Bronchial epithelial cell (primary cell): ENCODE data around the gene HTR3C. TPM values are rescaled to one million over a fixed set of nuclear protein-coding genes. Genes with fewer than 3 reads are reported as not detected.

Experiments used
- DNase-seq: peaks from one replicate; pipeline ENCODE4 v3.0.0-alpha.2; 2010; ENCODE audit warnings: low read depth
- FAIRE-seq: peaks from 2 replicates; lab custom pipeline; 2011; peaks lifted over from hg19 to GRCh38; lab: Jason Lieb, UNC
- H3K27me3 ChIP-seq: 2 replicates; pipeline ENCODE4 v1.5.1; 2011; ENCODE audit warnings: low read length; ENCODE audit not compliant: control insufficient read depth, insufficient read depth
- H3K36me3 ChIP-seq: 2 replicates; pipeline ENCODE4 v1.5.1; 2011; ENCODE audit warnings: low read length; ENCODE audit not compliant: control insufficient read depth, insufficient read depth
- H3K4me3 ChIP-seq: 2 replicates; pipeline ENCODE4 v1.5.1; 2011; ENCODE audit warnings: mild to moderate bottlenecking, low read depth, low read length, control low read depth
- total RNA-seq: library from RNA; depleted of rRNA; stranded (reverse); fragments of >200 nt; gene quantifications from 2 replicates; pipeline ENCODE4 v1.2.1, GENCODE V29; 2014
- TF ChIP-seq, protein P1 (sequence below): IDR thresholded peaks from 2 replicates; pipeline ENCODE4 v1.5.1; 2011; ENCODE audit warnings: mild to moderate bottlenecking, moderate library complexity, low read length, control low read depth, inconsistent platforms; ENCODE audit not compliant: insufficient read depth, severe bottlenecking

The HTR3C gene
- total RNA-seq, 1 donor from 2014 or later, result not detected

DNA sequence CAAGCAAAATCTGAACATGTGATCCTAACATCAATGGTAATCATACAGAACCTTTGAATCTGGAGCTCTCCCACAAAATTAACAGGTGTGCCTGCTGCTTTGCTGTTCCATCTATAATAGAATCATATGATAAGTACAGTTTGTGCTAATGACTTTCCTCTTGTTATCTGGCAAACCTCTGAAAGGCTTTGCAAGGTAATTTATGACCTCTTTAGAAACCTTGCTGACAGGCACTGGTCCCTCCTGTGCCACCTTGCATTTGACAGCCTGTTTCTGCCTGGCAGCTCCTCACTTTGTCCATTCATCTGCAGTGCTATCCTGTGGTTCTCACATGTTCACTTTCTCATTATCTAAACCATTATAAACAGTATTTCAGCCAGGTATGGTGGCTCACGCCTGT is 10.2 kb upstream of the HTR3C start:
- no peaks in the 10 kb centered on the region for H3K27me3 ChIP-seq
- no peak for FAIRE-seq
- no peaks in the 10 kb centered on the region for H3K36me3 ChIP-seq
- TF ChIP-seq, protein P1, sequence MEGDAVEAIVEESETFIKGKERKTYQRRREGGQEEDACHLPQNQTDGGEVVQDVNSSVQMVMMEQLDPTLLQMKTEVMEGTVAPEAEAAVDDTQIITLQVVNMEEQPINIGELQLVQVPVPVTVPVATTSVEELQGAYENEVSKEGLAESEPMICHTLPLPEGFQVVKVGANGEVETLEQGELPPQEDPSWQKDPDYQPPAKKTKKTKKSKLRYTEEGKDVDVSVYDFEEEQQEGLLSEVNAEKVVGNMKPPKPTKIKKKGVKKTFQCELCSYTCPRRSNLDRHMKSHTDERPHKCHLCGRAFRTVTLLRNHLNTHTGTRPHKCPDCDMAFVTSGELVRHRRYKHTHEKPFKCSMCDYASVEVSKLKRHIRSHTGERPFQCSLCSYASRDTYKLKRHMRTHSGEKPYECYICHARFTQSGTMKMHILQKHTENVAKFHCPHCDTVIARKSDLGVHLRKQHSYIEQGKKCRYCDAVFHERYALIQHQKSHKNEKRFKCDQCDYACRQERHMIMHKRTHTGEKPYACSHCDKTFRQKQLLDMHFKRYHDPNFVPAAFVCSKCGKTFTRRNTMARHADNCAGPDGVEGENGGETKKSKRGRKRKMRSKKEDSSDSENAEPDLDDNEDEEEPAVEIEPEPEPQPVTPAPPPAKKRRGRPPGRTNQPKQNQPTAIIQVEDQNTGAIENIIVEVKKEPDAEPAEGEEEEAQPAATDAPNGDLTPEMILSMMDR, result no peak
- H3K4me3 ChIP-seq, result no peak overlapping the region
- no peak for DNase-seq

DNA sequence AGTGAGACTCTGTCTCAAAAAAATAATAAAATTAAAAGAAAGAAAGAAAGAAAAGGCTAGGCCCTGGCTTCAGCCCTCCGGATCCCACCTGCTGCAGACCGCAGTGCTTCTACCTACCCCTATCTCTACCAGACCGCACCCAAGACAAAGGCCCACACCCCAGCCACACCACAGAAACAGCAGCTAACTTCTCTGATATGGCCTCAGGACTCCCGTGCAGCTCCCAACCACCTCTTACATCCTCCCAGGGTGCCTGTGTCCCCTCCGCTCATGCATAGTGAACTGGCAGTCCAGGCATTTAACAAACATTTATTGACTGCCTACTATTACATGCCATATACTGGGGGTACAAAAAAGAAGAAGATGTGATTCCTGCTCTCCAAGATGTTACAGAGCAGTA is 6.9 kb upstream of the HTR3C start:
- Histone ChIP-seq H3K36me3 (no peaks in the 10 kb centered on the region), H3K27me3 (no peaks in the 10 kb centered on the region), H3K4me3 (no peak overlapping the region)
- FAIRE-seq, result no peak
- no peak for DNase-seq
- TF ChIP-seq, protein P1, result no peak

DNA sequence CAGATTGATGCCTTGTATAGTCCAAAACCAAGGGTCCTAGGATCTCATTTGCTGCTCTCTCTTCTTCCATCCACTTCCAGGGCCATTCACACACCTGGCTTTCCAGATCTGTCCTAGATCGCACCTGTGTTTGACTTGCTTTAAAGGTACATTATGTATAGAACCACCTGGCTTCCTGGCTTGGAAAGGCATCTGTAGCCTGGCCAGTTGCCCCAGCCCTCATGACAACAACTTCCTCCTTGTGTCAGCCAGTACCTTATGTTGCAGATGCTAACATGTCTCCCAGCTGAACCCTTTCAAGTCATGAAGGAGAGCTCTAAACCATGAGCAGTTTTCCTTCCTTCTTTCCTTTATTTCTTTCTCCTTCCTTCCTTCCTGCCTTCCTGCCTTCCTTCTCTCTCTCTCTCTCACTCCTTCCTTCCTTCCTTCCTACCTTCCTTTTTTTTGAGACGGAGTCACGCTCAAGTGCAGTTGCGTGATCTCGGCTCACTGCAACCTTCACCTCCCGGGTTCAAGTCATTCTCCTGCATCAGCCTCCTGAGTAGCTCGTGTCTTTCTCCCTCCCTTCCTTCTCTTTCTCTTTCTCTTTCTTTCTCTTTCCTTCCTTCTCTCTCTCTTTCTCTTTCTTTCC is 2.5 kb upstream of the HTR3C start:
- peak; percentile 8 for DNase-seq
- TF ChIP-seq, protein P1, result no peak
- peaks cover 4% of the 10 kb centered on the region for H3K27me3 ChIP-seq
- H3K36me3 ChIP-seq, result no peaks in the 10 kb centered on the region
- H3K4me3 ChIP-seq, result no peak overlapping the region
- FAIRE-seq, result no peak

DNA sequence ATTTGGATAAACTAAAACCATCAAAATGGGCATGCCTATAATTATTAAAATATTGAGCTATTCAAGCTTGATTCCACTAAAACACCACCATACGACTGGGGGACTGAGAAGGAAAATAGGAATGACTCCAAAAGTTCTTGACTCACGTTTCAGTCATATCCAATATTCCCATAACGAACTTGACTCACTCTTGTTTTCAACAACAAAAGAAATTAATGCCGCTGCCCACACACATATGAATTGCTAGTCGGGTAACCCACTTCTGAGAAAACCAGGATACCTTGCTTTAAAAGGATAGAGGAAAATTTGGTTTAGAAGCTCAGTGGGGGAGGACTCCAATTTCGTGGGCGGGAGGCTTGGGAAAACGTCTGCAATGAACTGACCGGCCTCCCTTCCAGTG is 5.2 kb downstream of the HTR3C start:
- TF ChIP-seq, protein P1, result no peak
- no peak for FAIRE-seq

DNA sequence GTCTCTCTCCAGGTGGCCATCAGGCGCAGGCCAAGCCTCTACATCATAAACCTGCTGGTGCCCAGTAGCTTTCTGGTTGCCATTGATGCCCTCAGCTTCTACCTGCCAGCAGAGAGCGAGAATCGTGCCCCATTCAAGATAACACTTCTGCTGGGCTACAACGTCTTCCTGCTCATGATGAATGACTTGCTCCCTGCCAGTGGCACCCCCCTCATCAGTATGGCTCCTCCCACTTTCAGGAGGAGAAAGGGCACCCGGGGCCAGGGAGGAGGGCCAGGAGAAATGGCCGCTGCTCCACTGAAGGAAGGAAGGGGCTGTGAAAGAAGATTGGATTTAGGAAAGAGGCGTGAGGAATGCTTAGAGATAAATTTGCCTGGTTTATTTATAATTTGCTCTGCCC is 6.6 kb downstream of the HTR3C start:
- H3K36me3 ChIP-seq, result no peaks in the 10 kb centered on the region

More for the DNA sequence above, 5.2 kb downstream of the HTR3C start:
- H3K4me3 ChIP-seq, result no peak overlapping the region
- H3K36me3 ChIP-seq, result no peaks in the 10 kb centered on the region
- peaks cover 3% of the 10 kb centered on the region for H3K27me3 ChIP-seq
- DNase-seq, result peak; percentile 62

More for the DNA sequence above, 6.6 kb downstream of the HTR3C start:
- DNase-seq (no peak), FAIRE-seq (no peak)
- Histone ChIP-seq H3K4me3 (no peak overlapping the region), H3K27me3 (peaks cover 4% of the 10 kb centered on the region)
- TF ChIP-seq, protein P1, result no peak
